ENCODE data around the gene RAET1E.
"Not testable (repeated sequence)": the region's sequence is repeated elsewhere in the genome, so short reads cannot be mapped to it uniquely, and the experiment has no call there.

The RAET1E gene

GRCh38 chr6:149897855-149898744 is at the start of gene RAET1E:
RAET1E (minus strand) TSS chr6:149898113; CDS start chr6:149890901, 7,212 bp downstream.
- no peak for DNase-seq (ENCODE audit: low read depth in 2 of 2, low spot score in 1 of 2)

GRCh38 chr6:149947533-149947932 is 49.6 kb upstream of the RAET1E start:
- not testable (repeated sequence) for DNase-seq (ENCODE audit: low read depth in 2 of 2, low spot score in 1 of 2)

GRCh38 chr6:149946631-149947030 is 48.7 kb upstream of the RAET1E start:
- not testable (repeated sequence) for DNase-seq (ENCODE audit: low read depth in 2 of 2, low spot score in 1 of 2)

- DNase-seq (ENCODE audit: low read depth in 2 of 2, low spot score in 1 of 2): not testable (repeated sequence)
These were observed 47.4 kb upstream of the RAET1E start for GRCh38 chr6:149945276-149945675.

GRCh38 chr6:149943321-149943720 is 45.4 kb upstream of the RAET1E start:
- DNase-seq (ENCODE audit: low read depth in 2 of 2, low spot score in 1 of 2): not testable (repeated sequence)

- no peak for DNase-seq (ENCODE audit: low read depth in 2 of 2, low spot score in 1 of 2)
These were observed 44.5 kb upstream of the RAET1E start for GRCh38 chr6:149942461-149942829.

GRCh38 chr6:149941583-149942460 is 43.9 kb upstream of the RAET1E start, which contains the start of gene ULBP2:
ULBP2 (plus strand) TSS chr6:149942014; CDS start chr6:149942073, 59 bp downstream.
- peak; percentile 71 to 81 for DNase-seq (ENCODE audit: low read depth in 2 of 2, low spot score in 1 of 2)

GRCh38 chr6:149940672-149940982 is 42.7 kb upstream of the RAET1E start:
- DNase-seq (ENCODE audit: low read depth in 2 of 2, low spot score in 1 of 2): no peak

- no peak for DNase-seq (ENCODE audit: low read depth in 2 of 2, low spot score in 1 of 2)
These were observed 42.2 kb upstream of the RAET1E start for GRCh38 chr6:149939909-149940671.

- no peak for DNase-seq (ENCODE audit: low read depth in 2 of 2, low spot score in 1 of 2)
These were observed 41.4 kb upstream of the RAET1E start for GRCh38 chr6:149939356-149939648.

- no peak for DNase-seq (ENCODE audit: low read depth in 2 of 2, low spot score in 1 of 2)
These were observed 40.9 kb upstream of the RAET1E start for GRCh38 chr6:149938571-149939355.

GRCh38 chr6:149938013-149938570 is 40.2 kb upstream of the RAET1E start:
- not testable (repeated sequence) for DNase-seq (ENCODE audit: low read depth in 2 of 2, low spot score in 1 of 2)

GRCh38 chr6:149936743-149937142 is 38.8 kb upstream of the RAET1E start:
- DNase-seq (ENCODE audit: low read depth in 2 of 2, low spot score in 1 of 2): no peak

- no peak for DNase-seq (ENCODE audit: low read depth in 2 of 2, low spot score in 1 of 2)
These were observed 37.8 kb upstream of the RAET1E start for GRCh38 chr6:149935668-149936067.

GRCh38 chr6:149935246-149935645 is 37.3 kb upstream of the RAET1E start:
- no peak for DNase-seq (ENCODE audit: low read depth in 2 of 2, low spot score in 1 of 2)

GRCh38 chr6:149934249-149935156 is 36.6 kb upstream of the RAET1E start:
- DNase-seq (ENCODE audit: low read depth in 2 of 2, low spot score in 1 of 2): peak; percentile 51 to 59

- no peak for DNase-seq (ENCODE audit: low read depth in 2 of 2, low spot score in 1 of 2)
These were observed 35.5 kb upstream of the RAET1E start for GRCh38 chr6:149933461-149933860.

- no peak for DNase-seq (ENCODE audit: low read depth in 2 of 2, low spot score in 1 of 2)
These were observed 35.1 kb upstream of the RAET1E start for GRCh38 chr6:149933036-149933435.

- DNase-seq (ENCODE audit: low read depth in 2 of 2, low spot score in 1 of 2): no peak
These were observed 33.6 kb upstream of the RAET1E start for GRCh38 chr6:149931501-149931900.

All from stimulated activated CD8-positive, alpha-beta memory T cell treated with anti-CD3 and anti-CD28 coated beads, Interleukin-4, amount 100 ng/mL, for 1 hour (primary cell).